ENCODE results near the gene SH3TC1.

SH3TC1 gene

GRCh38 chr4:8271821-8272220, 72.7 kb downstream of the SH3TC1 start:
- TF ChIP-seq CTCF (IDR thresholded peaks at IDR 0.05; ENCODE audit: control insufficient read depth, extremely low read depth, insufficient read depth) = no peak
- no peak overlapping the region for H3K4me3 ChIP-seq (ENCODE audit: low read depth, low read length)
- DNase-seq (ENCODE audit: low read depth) = no peak

DNA sequence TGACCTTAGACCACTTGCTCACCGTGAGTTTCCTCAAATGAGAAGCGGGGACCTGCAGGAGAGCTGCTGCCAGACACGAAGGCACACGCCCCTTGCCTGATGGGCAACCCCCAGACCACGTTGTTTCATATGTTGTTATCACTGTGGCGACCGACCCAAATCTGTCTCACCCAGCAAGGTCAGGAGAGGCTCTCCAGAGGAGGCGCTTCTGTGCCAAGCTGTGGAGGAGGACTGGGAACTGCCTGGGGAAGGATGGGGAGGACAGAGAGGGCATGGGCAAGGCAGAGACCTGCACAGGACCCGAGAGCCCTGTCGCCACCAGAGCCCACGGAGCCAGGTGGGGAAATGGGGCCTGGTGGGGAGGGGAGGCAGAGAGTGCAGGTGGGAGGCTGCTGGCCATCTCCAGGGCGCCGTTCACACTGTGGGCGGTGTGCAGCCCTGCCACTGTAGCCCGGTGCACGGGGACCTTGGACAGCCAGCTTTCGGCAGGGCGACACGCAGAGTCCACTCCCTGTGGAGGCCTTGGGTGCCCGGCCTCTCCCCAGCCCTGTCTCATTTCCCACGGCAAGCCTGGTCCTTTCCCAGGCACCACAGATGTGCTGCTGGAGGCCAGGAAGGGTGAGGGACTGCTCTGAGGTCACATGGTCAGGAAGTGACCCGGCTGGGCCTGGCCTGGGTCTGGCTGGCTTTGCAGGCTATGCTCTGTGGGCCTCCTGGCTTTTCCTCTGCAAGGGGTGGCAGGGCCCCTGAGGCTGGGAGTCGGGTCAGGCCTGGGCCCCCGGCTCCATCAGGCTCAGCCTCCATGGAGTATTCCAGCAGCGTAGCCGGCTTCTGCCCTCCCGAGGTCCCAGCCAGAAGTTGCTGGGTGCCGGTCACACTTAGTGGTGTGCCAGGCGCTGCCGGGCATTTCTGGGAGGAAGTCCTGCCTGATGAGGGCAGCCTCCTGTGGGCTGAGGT, 73.7 kb downstream of the SH3TC1 start:
- H3K4me3 ChIP-seq (ENCODE audit: low read depth, low read length) = no peak overlapping the region
- TF ChIP-seq CTCF (IDR thresholded peaks at IDR 0.05; ENCODE audit: control insufficient read depth, extremely low read depth, insufficient read depth) = no peak
- DNase-seq (ENCODE audit: low read depth) = no peak

DNA sequence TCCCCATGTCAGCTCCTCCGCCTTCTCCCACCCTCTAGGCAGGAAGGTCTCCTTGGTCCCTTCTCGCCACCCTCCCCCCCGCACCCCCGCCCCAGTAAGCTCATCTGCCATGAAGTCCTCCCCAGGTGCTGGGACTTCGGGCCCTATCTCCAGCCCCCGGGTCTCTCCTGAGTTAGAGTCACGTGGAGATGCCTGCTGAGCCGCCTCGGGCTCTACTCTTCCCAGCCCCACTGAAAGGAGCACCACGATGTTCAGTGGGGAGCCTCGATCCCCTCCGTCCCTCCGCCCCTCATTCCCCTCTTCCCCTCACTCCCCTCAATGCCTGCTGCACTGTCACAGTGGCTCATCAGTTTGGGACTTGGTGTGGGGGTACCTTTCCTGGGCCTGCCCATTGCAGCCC, 74.4 kb downstream of the SH3TC1 start:
- no peak for TF ChIP-seq CTCF (IDR thresholded peaks at IDR 0.05; ENCODE audit: control insufficient read depth, extremely low read depth, insufficient read depth)
- DNase-seq (ENCODE audit: low read depth) = no peak
- H3K4me3 ChIP-seq (ENCODE audit: low read depth, low read length) = no peak overlapping the region

- no peak for DNase-seq (ENCODE audit: low read depth)
- H3K4me3 ChIP-seq (ENCODE audit: low read depth, low read length) = no peak overlapping the region
- TF ChIP-seq CTCF (IDR thresholded peaks at IDR 0.05; ENCODE audit: control insufficient read depth, extremely low read depth, insufficient read depth) = no peak
These were observed 75.1 kb downstream of the SH3TC1 start for GRCh38 chr4:8274066-8274652.

DNA sequence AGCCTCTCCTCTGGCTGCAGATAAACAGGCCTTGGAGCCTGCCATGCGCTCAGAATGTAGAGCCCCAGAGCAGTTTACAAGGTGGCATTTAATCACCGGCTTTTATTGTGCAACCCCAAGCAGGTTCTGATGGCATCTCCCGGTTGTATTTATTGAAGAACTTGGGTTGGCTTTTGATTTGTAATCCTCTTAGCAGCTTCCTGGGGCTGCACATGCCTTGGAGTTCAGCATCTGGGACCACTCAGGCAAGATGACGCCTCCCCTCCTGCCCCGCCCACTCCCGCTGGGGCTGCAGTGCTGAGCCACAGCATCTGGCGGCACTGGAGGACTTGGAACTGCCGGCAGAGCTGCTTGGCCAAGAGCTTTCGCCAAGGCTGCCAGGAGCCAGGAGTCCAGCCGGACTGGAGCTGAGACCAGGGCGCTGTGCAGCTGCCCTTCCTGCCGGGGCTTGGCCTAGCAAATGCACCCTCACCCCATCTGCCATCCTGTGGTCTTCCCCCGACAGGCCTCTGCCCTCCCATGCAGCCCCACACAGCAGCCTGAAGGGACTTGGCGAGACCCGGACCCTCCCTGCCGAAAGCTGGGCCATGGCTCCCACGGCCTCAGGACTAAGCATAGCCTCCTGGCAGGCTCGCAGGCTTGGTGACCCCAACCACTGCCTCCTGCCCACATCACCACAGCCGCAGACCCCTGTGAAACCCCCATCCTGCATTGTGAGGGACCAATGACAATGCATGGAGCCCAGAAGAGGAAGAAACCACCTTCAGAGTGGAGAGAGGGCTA, 75.9 kb downstream of the SH3TC1 start:
- no peak for TF ChIP-seq CTCF (IDR thresholded peaks at IDR 0.05; ENCODE audit: control insufficient read depth, extremely low read depth, insufficient read depth)
- H3K4me3 ChIP-seq (ENCODE audit: low read depth, low read length) = no peak overlapping the region
- peak; percentile 6 for DNase-seq (ENCODE audit: low read depth)

GRCh38 chr4:8275548-8275910, 76.4 kb downstream of the SH3TC1 start:
- H3K4me3 ChIP-seq (ENCODE audit: low read depth, low read length) = no peak overlapping the region
- TF ChIP-seq CTCF (IDR thresholded peaks at IDR 0.05; ENCODE audit: control insufficient read depth, extremely low read depth, insufficient read depth) = no peak
- no peak for DNase-seq (ENCODE audit: low read depth)

All from LNCaP clone FGC (cell line).